ENCODE results near the gene DEDD2.

Gene DEDD2

DNA sequence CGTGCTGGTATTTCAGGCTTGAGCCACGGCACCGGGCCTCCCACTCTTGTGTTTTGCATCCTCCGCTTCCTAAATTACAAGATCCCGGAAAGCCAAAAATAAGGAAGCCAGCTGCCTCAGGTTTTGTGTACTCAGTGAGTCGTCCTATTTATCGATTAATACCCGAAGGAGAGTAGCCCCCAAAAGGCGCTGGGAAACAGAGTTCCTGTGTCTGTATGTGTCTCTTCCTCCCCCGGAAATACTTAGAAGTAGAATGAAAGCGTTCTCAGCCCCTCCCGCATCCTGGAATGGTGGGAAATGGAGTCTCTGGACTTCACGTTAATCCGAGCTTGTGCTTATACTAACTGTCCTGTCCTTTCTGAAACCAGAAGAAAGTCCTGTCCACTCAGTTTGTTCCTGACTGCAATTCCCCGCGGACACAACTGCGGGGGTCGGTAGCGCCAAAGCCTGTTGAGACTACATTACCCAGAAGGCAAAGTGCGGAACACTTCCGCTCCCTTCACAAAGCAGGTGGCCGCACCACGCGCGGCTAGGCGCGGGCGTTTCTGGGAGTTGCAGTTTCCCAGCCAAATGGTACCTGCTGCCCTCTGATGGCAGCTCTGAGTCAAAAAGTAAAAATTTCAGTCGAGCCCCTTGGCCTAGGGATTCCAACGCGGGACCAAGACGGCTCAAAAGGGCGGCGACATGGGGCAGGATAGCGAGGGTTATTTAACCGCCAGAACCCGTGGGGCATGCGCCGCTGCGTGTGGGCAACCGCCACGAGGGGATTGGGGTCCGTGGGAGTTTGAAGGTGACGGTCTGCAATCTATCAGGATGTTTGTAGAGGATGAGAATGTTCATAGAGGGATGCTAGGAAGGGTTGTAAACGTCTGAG, 27.1 kb upstream of the DEDD2 start:
- DNase-seq (ENCODE audit: low read depth, low spot score), result peak; percentile 79
- Histone ChIP-seq H3K9me3 (ENCODE audit: low read depth, low read length) (no peaks in the 10 kb centered on the region), H3K4me3 (peak overlapping the region; percentile 89), H3K9ac (ENCODE audit: insufficient read length) (peak overlapping the region; percentile 70), H3K27ac (peak overlapping the region; percentile 93), H3K36me3 (ENCODE audit: insufficient read depth, low read length) (peaks cover 15% of the 10 kb centered on the region)
- TF ChIP-seq EZH2 (IDR thresholded peaks at IDR 0.05) (no peak), POLR2AphosphoS5 (IDR thresholded peaks at IDR 0.05; ENCODE audit: borderline replicate concordance, low read depth, low read length) (peak; percentile 30), FOXP2 (optimal IDR thresholded peaks at IDR 0.05; ENCODE audit: control extremely low read depth, extremely low read length, insufficient read depth) (peak; percentile 47)

- Histone ChIP-seq H3K9ac (ENCODE audit: insufficient read length) (peak within 1 kb of the TSS; percentile 91), H3K4me3 (peak within 1 kb of the TSS; percentile 89), H3K27ac (peak within 1 kb of the TSS; percentile 93), H3K36me3 (ENCODE audit: insufficient read depth, low read length) (peaks cover 15% of the 10 kb centered on the region), H3K9me3 (ENCODE audit: low read depth, low read length) (no peaks in the 10 kb centered on the region)
- TF ChIP-seq FOXP2 (optimal IDR thresholded peaks at IDR 0.05; ENCODE audit: control extremely low read depth, extremely low read length, insufficient read depth) (peak; percentile 12), EZH2 (IDR thresholded peaks at IDR 0.05) (no peak), POLR2AphosphoS5 (IDR thresholded peaks at IDR 0.05; ENCODE audit: borderline replicate concordance, low read depth, low read length) (peak; percentile 79)
- peak; percentile 98 for DNase-seq (ENCODE audit: low read depth, low spot score)
These were observed 25.3 kb upstream of the DEDD2 start, which contains the start of gene GSK3A for GRCh38 chr19:42242512-42243409. TSS of gene GSK3A (minus strand) at chr19:42242602. CDS start at chr19:42242465, 137 bp downstream.

DNA sequence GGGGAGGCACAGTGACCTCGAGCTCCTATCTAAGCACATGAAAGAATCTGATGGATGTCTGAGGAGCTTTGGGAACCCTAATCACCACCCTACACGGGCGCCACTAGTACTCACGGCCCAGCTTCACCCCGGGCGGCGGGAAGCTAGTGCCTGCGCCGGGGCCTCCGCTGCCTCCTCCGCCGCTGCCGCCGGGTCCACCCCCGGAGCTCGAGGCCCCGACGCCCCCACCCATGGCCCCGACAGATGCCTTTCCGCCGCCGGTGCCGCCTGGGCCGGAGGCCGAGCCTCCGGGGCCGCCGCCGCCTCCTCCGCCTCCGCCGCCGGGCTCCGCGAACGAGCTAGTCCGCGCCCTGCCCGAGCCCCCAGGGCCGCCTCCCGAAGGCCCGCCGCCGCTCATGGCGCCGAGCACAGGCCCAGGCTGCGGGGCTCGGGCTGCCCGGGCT, 24.6 kb upstream of the DEDD2 start:
- TF ChIP-seq FOXP2 (optimal IDR thresholded peaks at IDR 0.05; ENCODE audit: control extremely low read depth, extremely low read length, insufficient read depth) (no peak), POLR2AphosphoS5 (IDR thresholded peaks at IDR 0.05; ENCODE audit: borderline replicate concordance, low read depth, low read length) (no peak), EZH2 (IDR thresholded peaks at IDR 0.05) (no peak)
- H3K4me3 ChIP-seq, result peak overlapping the region; percentile 84
- peak overlapping the region; percentile 65; the same call in 1 of the 2 replicates for H3K27ac ChIP-seq
- no peaks in the 10 kb centered on the region for H3K9me3 ChIP-seq (ENCODE audit: low read depth, low read length)
- peaks cover 15% of the 10 kb centered on the region for H3K36me3 ChIP-seq (ENCODE audit: insufficient read depth, low read length)
- H3K9ac ChIP-seq (ENCODE audit: insufficient read length), result peak overlapping the region; percentile 91
- DNase-seq (ENCODE audit: low read depth, low spot score), result no peak

- Histone ChIP-seq H3K4me3 (peak overlapping the region; percentile 84), H3K9me3 (ENCODE audit: low read depth, low read length) (no peaks in the 10 kb centered on the region), H3K36me3 (ENCODE audit: insufficient read depth, low read length) (peaks cover 22% of the 10 kb centered on the region), H3K9ac (ENCODE audit: insufficient read length) (peak overlapping the region; percentile 91), H3K27ac (no peak overlapping the region)
- no peak for DNase-seq (ENCODE audit: low read depth, low spot score)
- no peak for TF ChIP-seq EZH2 (IDR thresholded peaks at IDR 0.05)
- TF ChIP-seq POLR2AphosphoS5 (IDR thresholded peaks at IDR 0.05; ENCODE audit: borderline replicate concordance, low read depth, low read length), result no peak
- no peak for TF ChIP-seq FOXP2 (optimal IDR thresholded peaks at IDR 0.05; ENCODE audit: control extremely low read depth, extremely low read length, insufficient read depth)
These were observed 23.8 kb upstream of the DEDD2 start for GRCh38 chr19:42241279-42241678.

DNA sequence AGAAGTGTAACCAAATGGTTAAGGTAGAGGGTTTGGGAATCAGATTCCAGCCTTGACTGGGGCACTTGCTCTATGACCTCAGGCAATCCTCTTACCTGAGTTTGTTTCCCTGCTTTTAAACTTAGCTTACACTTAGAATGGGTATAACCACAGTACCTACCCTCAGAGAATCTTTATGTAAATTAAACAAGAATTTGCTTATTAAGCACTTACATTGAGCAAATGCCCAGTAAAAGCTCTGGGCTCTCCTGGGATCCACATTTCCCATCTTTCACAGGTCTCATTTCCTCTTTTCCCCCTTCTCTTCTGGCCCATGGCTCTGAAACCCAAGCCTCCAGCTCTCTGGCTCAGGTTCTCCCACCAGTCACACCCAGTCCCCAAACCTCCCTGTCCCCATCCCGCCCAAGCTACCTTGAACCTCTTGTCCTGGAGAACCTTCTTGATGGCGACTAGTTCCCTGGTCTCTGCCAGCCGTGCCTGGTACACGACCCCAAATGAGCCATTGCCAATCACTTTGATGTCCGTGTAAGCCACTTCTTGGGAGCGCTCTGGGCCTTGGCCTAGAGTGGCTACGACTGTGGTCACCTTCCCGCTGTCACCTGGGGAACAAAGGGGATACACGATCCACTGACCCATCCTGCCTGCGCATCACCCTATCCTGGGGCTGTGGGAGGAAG, 22.2 kb upstream of the DEDD2 start:
- TF ChIP-seq POLR2AphosphoS5 (IDR thresholded peaks at IDR 0.05; ENCODE audit: borderline replicate concordance, low read depth, low read length) (no peak), EZH2 (IDR thresholded peaks at IDR 0.05) (no peak), FOXP2 (optimal IDR thresholded peaks at IDR 0.05; ENCODE audit: control extremely low read depth, extremely low read length, insufficient read depth) (no peak)
- DNase-seq (ENCODE audit: low read depth, low spot score), result no peak
- Histone ChIP-seq H3K9me3 (ENCODE audit: low read depth, low read length) (no peaks in the 10 kb centered on the region), H3K36me3 (ENCODE audit: insufficient read depth, low read length) (peaks cover 38% of the 10 kb centered on the region), H3K27ac (no peak overlapping the region), H3K9ac (ENCODE audit: insufficient read length) (no peak overlapping the region), H3K4me3 (no peak overlapping the region)

GRCh38 chr19:42235181-42235580, 17.7 kb upstream of the DEDD2 start:
- Histone ChIP-seq H3K4me3 (no peak overlapping the region), H3K36me3 (ENCODE audit: insufficient read depth, low read length) (peaks cover 79% of the 10 kb centered on the region), H3K27ac (no peak overlapping the region), H3K9me3 (ENCODE audit: low read depth, low read length) (no peaks in the 10 kb centered on the region), H3K9ac (ENCODE audit: insufficient read length) (no peak overlapping the region)
- DNase-seq (ENCODE audit: low read depth, low spot score), result no peak
- TF ChIP-seq FOXP2 (optimal IDR thresholded peaks at IDR 0.05; ENCODE audit: control extremely low read depth, extremely low read length, insufficient read depth) (no peak), POLR2AphosphoS5 (IDR thresholded peaks at IDR 0.05; ENCODE audit: borderline replicate concordance, low read depth, low read length) (no peak), EZH2 (IDR thresholded peaks at IDR 0.05) (no peak)

GRCh38 chr19:42234364-42234763, 16.9 kb upstream of the DEDD2 start:
- no peak overlapping the region for H3K4me3 ChIP-seq
- DNase-seq (ENCODE audit: low read depth, low spot score), result no peak
- H3K9me3 ChIP-seq (ENCODE audit: low read depth, low read length), result no peaks in the 10 kb centered on the region
- TF ChIP-seq FOXP2 (optimal IDR thresholded peaks at IDR 0.05; ENCODE audit: control extremely low read depth, extremely low read length, insufficient read depth) (no peak), EZH2 (IDR thresholded peaks at IDR 0.05) (no peak), POLR2AphosphoS5 (IDR thresholded peaks at IDR 0.05; ENCODE audit: borderline replicate concordance, low read depth, low read length) (no peak)
- no peak overlapping the region for H3K27ac ChIP-seq
- no peak overlapping the region for H3K9ac ChIP-seq (ENCODE audit: insufficient read length)
- peaks cover 79% of the 10 kb centered on the region for H3K36me3 ChIP-seq (ENCODE audit: insufficient read depth, low read length)

Data from SK-N-MC (cell line).